PC-3 (cell line): ENCODE results near the gene RTTN. TPM values are rescaled to one million over a fixed set of nuclear protein-coding genes. Genes with fewer than 3 reads are reported as not detected.

Experiments
- ATAC-seq: fragments of 200-7000 bp; cut with Tn5 transposase; 2 replicates; pipeline ENCODE4 v1.9.1; 2020; ENCODE audit warnings: mild to moderate bottlenecking, moderate library complexity
- BruUV-seq: library from RNA; stranded (reverse); fragments of 400-500 nt; replicated peaks from 2 replicates; lab custom pipeline; 2021; lab: Mats Ljungman, UMichigan
- CTCF ChIA-PET: fragments of 300-600 bp; sonication (Branson Sonifier 250); formaldehyde crosslinking; loops from one replicate; lab custom pipeline; 2022; ENCODE audit warnings: antibody characterized with exemption; lab: Charles Lee
- POLR2A ChIA-PET: fragments of 300-600 bp; sonication (Branson Sonifier 250); formaldehyde crosslinking; loops from one replicate; lab custom pipeline; 2022; ENCODE audit warnings: antibody characterized with exemption; ENCODE audit not compliant: unreplicated experiment; lab: Charles Lee
- DNase-seq: peaks from one replicate; pipeline ENCODE4 v3.0.0-alpha.2; 2015
- H2AFZ ChIP-seq: fragments of 300-600 bp; sonication (generic); 2 replicates; pipeline ENCODE4 v1.6.0; 2016; ENCODE audit warnings: antibody characterized with exemption, low read length
- H3F3A ChIP-seq: fragments of 300-600 bp; sonication (generic); one replicate; pipeline ENCODE4 v1.6.0; 2017; ENCODE audit warnings: antibody characterized with exemption, low read length, control low read depth, mild to moderate bottlenecking; ENCODE audit not compliant: unreplicated experiment
- H3K27ac ChIP-seq: fragments of 300-600 bp; sonication (generic); 2 replicates; pipeline ENCODE4 v1.5.1; 2016; ENCODE audit warnings: mild to moderate bottlenecking, low read length
- H3K27me3 ChIP-seq: fragments of 300-600 bp; sonication (generic); 2 replicates; pipeline ENCODE4 v1.6.1; 2016; ENCODE audit warnings: low read length, mixed read lengths
- H3K36me3 ChIP-seq: fragments of 300-600 bp; sonication (generic); 2 replicates; pipeline ENCODE4 v1.6.1; 2016; ENCODE audit warnings: low read depth, mixed run types, low read length, mixed read lengths
- H3K4me1 ChIP-seq: fragments of 300-600 bp; sonication (generic); 2 replicates; pipeline ENCODE4 v1.5.1; 2016; ENCODE audit warnings: low read length; ENCODE audit not compliant: insufficient read depth
- H3K4me2 ChIP-seq: fragments of 300-600 bp; sonication (generic); 2 replicates; pipeline ENCODE4 v1.6.0; 2016; ENCODE audit warnings: low read length
- H3K4me3 ChIP-seq: fragments of 300-600 bp; sonication (generic); 2 replicates; pipeline ENCODE4 v1.5.1; 2016; ENCODE audit warnings: mild to moderate bottlenecking, low read length, mixed read lengths
- H3K79me2 ChIP-seq: fragments of 300-600 bp; sonication (generic); 2 replicates; pipeline ENCODE4 v1.6.1; 2017; ENCODE audit warnings: low read length, mixed read lengths
- H3K9ac ChIP-seq: fragments of 300-600 bp; sonication (generic); 2 replicates; pipeline ENCODE4 v1.6.0; 2016; ENCODE audit warnings: mild to moderate bottlenecking, low read length
- H3K9me2 ChIP-seq: fragments of 300-600 bp; sonication (generic); replicated peaks from 2 replicates; pipeline ENCODE4 v1.6.1; 2016; ENCODE audit warnings: mixed run types, low read length, mixed read lengths
- H3K9me3 ChIP-seq: fragments of 300-600 bp; sonication (generic); 2 replicates; pipeline ENCODE4 v1.6.1; 2016; ENCODE audit warnings: low read length, mixed read lengths
- H4K20me1 ChIP-seq: fragments of 300-600 bp; sonication (generic); 2 replicates; pipeline ENCODE4 v1.6.1; 2016; ENCODE audit warnings: low read length, mixed read lengths
- EZH2 ChIP-seq: fragments of 300-600 bp; sonication (generic); IDR thresholded peaks from one replicate; pipeline ENCODE4 v1.6.1; 2017; ENCODE audit warnings: antibody characterized with exemption, mild to moderate bottlenecking, low read length; ENCODE audit not compliant: unreplicated experiment
- EZH2phosphoT487 ChIP-seq: fragments of 300-600 bp; sonication (generic); IDR thresholded peaks from 2 replicates; pipeline ENCODE4 v1.6.1; 2018; ENCODE audit warnings: mild to moderate bottlenecking, antibody characterized with exemption, low read length, borderline replicate concordance
- intact Hi-C: fragments of 100-400 bp; cut with micrococcal nuclease; formaldehyde crosslinking; loops from 2 replicates; pipeline ENCODE4 v1.9.0; 2023
- total RNA-seq: library from RNA; depleted of rRNA; stranded (reverse); fragments of >200 nt; gene quantifications from 2 replicates; pipeline ENCODE4 v1.2.3, GENCODE V29; 2014
- TF ChIP-seq, protein P1 (sequence below): fragments of 300-600 bp; sonication (generic); conservative IDR thresholded peaks from 2 replicates; pipeline ENCODE4 v1.5.1; 2017; ENCODE audit warnings: antibody characterized with exemption, low read depth, mild to moderate bottlenecking, low read length

Gene RTTN
- total RNA-seq, 1 experiment from 2014 or later: 24.7 TPM

DNA sequence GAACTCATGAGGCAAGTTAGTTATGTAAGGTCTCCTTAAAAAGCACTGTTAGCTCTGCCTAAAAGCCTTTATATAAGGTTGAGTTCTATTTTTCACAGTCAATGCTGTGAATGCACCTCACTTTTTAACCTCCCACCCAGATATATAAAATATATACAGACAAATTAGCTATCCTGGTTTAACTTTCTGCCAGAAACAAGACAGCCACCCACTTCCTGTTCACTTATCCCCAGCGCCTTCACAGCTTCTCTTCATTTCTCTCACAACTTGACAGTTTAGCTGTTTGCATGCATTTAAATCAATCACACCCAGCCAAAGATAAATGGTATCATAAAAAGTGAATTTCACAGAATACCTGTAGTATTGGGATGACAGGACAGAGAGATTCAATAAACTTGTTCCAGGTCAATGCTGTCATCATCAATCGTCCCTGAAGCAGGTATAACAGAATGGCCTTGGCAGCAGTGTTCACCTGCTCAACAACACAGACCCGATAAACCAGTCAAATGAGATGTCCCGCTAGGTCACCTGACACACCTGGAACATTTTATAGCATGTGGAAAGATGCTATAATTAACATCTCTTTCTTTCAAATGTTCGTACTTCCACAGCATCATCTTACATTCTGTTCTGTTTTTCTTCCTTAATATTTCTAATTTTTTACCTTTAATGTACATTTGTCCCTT lies 55.7 kb downstream of the RTTN start:
- no peaks in the 10 kb centered on the region for H3K9me3 ChIP-seq
- no peaks in the 10 kb centered on the region for H3K9me2 ChIP-seq
- no peaks in the 10 kb centered on the region for H3K27me3 ChIP-seq
- H3K9ac ChIP-seq: no peak overlapping the region
- ChIA-PET CTCF (no interaction called here), POLR2A (no interaction called here)
- DNase-seq: no peak
- no peaks in the 10 kb centered on the region for H3F3A ChIP-seq
- no peak overlapping the region for H3K27ac ChIP-seq
- no peak overlapping the region for H3K4me2 ChIP-seq
- no peak overlapping the region for H3K4me3 ChIP-seq
- peaks cover 13% of the 10 kb centered on the region; the same call in 1 of the 2 replicates for H3K36me3 ChIP-seq
- intact Hi-C loops: no loop called here
- no peak for ATAC-seq
- no peaks in the 10 kb centered on the region for H3K79me2 ChIP-seq
- no peaks in the 10 kb centered on the region for H4K20me1 ChIP-seq
- H3K4me1 ChIP-seq: no peaks in the 10 kb centered on the region
- H2AFZ ChIP-seq: no peak overlapping the region
- BruUV-seq: no TSS peak
- TF ChIP-seq EZH2phosphoT487: no peak
- no peak for TF ChIP-seq EZH2
- TF ChIP-seq, protein P1, sequence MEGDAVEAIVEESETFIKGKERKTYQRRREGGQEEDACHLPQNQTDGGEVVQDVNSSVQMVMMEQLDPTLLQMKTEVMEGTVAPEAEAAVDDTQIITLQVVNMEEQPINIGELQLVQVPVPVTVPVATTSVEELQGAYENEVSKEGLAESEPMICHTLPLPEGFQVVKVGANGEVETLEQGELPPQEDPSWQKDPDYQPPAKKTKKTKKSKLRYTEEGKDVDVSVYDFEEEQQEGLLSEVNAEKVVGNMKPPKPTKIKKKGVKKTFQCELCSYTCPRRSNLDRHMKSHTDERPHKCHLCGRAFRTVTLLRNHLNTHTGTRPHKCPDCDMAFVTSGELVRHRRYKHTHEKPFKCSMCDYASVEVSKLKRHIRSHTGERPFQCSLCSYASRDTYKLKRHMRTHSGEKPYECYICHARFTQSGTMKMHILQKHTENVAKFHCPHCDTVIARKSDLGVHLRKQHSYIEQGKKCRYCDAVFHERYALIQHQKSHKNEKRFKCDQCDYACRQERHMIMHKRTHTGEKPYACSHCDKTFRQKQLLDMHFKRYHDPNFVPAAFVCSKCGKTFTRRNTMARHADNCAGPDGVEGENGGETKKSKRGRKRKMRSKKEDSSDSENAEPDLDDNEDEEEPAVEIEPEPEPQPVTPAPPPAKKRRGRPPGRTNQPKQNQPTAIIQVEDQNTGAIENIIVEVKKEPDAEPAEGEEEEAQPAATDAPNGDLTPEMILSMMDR: no peak

DNA sequence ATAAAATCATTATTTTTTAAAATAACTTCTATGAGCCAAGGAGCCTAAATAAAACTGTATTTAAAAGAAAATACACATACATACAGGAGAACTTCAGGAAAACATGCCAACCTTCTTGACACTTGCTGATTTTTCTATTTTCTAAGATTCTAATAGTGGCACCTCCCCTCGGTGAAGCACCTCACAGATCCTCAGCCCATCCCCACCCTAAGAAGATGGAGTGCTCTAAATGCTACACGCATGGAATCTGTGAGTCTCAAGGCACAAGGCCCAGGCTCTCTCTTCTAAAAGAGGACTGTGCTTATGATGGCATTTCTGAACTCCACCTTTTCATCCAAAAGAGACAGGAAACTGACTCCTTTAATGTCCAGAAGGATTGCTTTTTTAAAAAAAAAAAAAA lies 56.3 kb downstream of the RTTN start:
- ChIA-PET POLR2A (no interaction called here), CTCF (no interaction called here)
- no peak for TF ChIP-seq EZH2phosphoT487
- TF ChIP-seq, protein P1: no peak
- TF ChIP-seq EZH2: no peak
- Histone ChIP-seq H3K9ac (no peak overlapping the region), H3K9me3 (no peaks in the 10 kb centered on the region), H3K9me2 (no peaks in the 10 kb centered on the region), H2AFZ (no peak overlapping the region), H3K27me3 (no peaks in the 10 kb centered on the region), H3K4me1 (no peaks in the 10 kb centered on the region), H4K20me1 (no peaks in the 10 kb centered on the region), H3K36me3 (peaks cover 13% of the 10 kb centered on the region; the same call in 1 of the 2 replicates), H3K79me2 (no peaks in the 10 kb centered on the region), H3K4me3 (no peak overlapping the region), H3K27ac (no peak overlapping the region), H3K4me2 (no peak overlapping the region), H3F3A (no peaks in the 10 kb centered on the region)
- DNase-seq (no peak), ATAC-seq (no peak)
- no TSS peak for BruUV-seq
- intact Hi-C loops: no loop called here
